Amygdala (tissue), 56 donors: ENCODE data around the gene ERP27.

Experiments used
- DNase-seq, 56 donors: peaks; one replicate each; lab custom pipeline; 2025; lab: John Stamatoyannopoulos, UW

The ERP27 gene

GRCh38 chr12:14960548-14961465, 22.5 kb upstream of the ERP27 start:
- no peak for DNase-seq

- DNase-seq, result no peak
Measured at GRCh38 chr12:14959916-14960496, 21.7 kb upstream of the ERP27 start.

DNA sequence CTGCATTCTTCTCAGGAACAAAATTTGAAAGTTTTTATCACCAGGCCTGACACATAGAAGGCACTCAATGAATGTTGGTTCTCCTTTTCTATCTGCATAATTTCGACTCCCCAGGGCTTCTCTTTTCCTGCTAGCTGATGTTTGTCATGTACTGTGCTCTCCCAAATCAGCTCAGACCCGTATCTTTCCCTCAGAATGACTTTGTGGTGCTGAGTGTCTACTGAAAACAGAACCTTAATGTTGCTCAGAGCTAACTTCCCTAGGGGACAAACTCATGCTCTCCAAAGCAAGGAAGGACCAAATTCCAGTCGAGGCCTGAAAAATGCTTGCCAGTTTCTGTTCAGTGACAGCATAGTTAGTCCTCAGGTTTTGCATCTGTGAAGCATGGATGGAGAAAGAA, 21.1 kb upstream of the ERP27 start:
- DNase-seq, result no peak

- DNase-seq, result no peak
Measured at GRCh38 chr12:14959126-14959440, 20.7 kb upstream of the ERP27 start.

DNA sequence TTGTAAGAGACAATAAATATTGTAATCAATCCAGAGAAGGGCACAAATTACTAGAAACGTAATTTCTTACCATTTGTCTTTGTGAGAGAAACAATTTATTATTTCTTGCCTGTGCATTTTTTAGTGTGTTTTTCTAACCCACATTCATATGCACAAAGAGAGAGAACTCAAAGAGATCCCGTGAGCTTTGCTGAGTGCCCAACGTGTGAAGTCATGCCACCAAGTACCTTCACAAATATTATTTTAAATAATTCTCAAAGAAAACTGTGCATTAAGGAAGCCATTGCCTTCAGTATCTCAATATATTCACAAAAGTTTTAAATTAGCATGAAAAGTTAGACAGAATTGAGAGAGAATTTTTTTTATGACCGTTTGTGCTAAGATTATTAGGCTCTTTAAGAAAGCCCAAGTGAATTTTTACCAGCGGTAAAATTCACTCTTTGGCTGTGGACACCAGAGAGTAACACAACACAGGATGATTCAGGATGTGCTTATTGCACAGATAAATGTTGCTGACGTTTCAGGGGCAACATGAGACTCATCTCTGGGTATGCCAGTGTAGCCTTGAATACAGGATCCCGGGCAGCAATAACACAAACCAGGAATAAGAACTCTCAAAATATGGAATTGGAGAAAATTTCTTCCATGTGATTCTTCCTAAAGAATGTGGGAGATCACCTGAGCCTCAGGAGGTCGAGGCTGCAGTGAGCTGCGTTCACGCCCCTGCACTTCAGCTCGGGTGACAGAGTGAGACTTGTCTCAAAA, 20.2 kb upstream of the ERP27 start:
- DNase-seq, result no peak

- DNase-seq, result no peak
Measured at GRCh38 chr12:14957551-14958168, 19.3 kb upstream of the ERP27 start.

GRCh38 chr12:14956905-14957304, 18.6 kb upstream of the ERP27 start:
- no peak for DNase-seq

- no peak for DNase-seq
Measured at GRCh38 chr12:14956024-14956891, 17.9 kb upstream of the ERP27 start.

DNA sequence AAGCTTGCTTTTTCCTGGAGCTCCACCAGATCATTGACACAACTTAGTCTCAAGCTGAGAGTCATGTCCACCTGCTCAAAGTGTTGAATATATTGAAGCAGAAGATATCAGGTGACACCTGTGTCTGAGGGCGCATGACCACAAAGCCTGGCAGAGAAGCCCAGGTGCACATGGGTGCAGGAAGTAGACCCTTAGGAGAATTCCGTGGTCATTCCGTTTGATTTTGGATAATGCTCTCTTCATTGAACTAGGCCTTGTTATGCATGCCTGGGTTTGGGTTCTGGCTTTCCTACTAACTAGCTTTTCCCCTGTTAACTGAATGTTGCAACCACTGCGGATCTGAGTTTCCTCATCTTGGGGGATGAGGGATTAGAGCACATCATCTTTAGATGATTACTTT, 15.9 kb upstream of the ERP27 start:
- DNase-seq, result no peak

DNA sequence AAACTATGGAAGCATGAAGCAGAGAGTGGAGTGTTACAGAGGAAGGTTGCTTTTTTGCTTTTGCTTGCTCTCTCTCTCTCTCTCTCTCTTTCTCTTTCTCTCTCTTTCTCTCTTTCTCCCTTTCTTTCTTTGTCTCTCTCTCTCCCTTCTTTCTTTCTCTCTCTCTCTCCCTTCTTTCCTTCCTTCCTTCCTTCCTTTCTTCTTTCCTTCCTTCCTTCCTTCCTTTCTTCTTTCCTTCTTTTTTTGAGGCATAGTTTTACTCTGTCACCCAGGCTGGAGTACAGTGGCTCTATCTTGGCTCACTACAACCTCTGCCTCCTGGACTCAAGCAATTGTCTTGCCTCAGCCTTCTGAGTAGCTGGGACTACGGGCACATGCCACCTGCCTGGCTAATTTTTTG, 15.4 kb upstream of the ERP27 start:
- no peak for DNase-seq

- peak in 7 of 56 donors; percentile 4 to 54 (median 11) for DNase-seq
Measured at GRCh38 chr12:14952299-14952921, 14.1 kb upstream of the ERP27 start.

DNA sequence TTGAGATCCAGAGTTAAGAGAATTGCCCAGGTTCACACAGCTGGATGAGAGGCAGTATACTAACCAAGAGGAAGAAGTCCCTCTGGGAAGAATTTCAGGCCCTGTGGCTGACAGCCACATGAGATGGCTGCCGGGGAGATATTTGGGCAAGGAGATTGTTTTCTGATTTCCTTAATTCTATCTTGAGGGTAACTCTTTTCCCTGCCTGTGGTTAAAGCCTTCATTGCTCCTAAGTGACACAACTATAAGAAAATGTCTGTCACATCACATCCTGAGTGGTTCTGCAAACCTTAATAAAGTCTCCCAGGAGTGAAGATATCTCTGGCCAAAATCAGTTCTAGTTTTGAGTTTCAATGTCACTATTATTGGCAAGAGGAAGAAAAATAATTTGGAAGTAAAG, 13.5 kb upstream of the ERP27 start:
- DNase-seq, result no peak

DNA sequence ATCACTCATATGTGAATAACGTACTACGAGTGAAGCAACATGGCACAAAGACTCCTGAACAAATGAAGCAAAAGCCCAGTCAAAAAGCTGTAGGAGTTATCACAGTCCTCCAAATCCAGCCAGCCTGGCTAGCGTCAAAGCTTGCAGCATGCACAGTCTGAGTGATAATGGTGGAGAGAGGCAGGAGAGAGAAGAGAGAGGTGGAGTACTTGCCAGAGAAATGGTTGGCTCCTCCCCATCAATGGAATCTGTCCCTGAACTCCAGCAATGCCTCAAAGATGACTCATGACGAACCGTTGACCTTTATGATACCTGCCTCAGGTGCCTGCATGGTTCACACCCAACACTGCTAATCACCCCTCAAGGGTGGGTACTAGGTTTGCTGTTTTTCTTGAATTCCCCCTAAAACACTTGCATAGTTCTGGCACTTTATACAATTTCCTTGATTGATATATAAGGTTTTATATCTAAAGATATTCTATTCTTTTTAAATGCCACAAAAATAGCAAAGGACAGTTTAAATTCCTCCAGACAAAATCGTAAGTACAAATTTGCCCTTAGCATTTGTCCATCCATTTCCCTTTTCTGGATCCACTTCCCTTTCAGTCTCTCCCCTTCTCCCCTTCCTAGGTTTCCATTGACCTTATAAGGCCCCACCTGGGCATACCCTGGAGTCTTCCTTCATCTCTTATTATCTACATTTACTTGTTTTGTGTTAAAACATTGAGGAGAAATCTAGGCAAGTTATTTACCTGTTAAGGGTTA, 12.8 kb upstream of the ERP27 start:
- no peak for DNase-seq

- DNase-seq, result no peak
Measured at GRCh38 chr12:14950421-14950820, 12.1 kb upstream of the ERP27 start.

- DNase-seq, result no peak
Measured at GRCh38 chr12:14949631-14950030, 11.3 kb upstream of the ERP27 start.

DNA sequence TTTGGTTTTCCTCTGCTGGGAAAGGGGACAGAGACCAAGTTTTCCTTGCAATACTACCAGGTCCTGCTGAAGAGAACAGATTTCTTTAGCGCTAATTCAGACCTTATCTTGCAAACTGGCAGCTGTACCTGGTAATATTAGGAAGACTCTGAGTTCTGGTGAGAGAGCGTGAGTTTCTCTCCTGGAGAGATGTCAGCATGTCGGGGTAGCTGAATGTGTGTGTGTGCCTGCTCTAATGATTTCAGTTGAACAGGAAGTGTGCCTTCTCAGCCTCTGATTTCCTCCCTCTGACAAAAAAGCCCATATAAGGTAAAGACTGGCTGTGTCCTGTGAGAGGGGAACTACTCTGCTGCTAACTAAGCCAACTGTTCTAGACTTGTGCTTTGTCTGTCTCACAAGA, 10.3 kb upstream of the ERP27 start:
- peak in 1 of 56 donors; percentile 9 for DNase-seq

DNA sequence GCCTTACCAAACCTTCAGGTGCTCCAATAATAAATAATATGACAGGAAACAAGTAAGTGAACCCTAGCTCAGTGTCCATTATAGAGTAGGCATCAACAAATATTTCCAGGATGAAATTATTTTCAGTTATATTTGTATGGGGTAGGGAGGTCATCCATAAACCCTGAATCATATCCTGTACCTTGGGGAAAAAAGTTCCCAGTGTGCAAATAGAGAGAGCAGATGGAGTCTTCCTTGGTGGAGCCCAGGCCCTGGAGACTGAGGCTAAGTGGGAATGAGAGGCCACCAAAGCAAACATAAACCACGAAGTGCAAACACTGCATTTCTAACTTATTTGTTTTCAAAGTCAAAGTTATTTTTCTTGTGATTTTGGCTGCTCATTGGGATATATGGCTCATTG, 8.5 kb upstream of the ERP27 start:
- no peak for DNase-seq

GRCh38 chr12:14946162-14946561, 7.8 kb upstream of the ERP27 start:
- no peak for DNase-seq
